Skin epidermis (tissue), 12 donors: Measurements from ENCODE around the gene COL2A1.

Experiments
- H3K27ac ChIP-seq, 21 experiments: fragments of 200-600 bp; sonication (generic) in 11 of 21; one replicate each; pipeline ENCODE4 v1.5.0; 2020; ENCODE audit warnings: mild to moderate bottlenecking in 3 of 21, inconsistent platforms in 2 of 21, moderate library complexity in 2 of 21
- H3K4me3 ChIP-seq, 7 experiments: fragments of 200-600 bp; sonication (generic) in 2 of 7; one replicate each; pipeline ENCODE4 v1.5.0; 2020; ENCODE audit warnings: inconsistent platforms in 2 of 7, mild to moderate bottlenecking in 2 of 7, moderate library complexity in 1 of 7

Gene COL2A1

GRCh38 chr12:47938594-47938993 is 65.7 kb downstream of the COL2A1 start:
- no peak overlapping the region for H3K27ac ChIP-seq
- no peak overlapping the region for H3K4me3 ChIP-seq

- H3K4me3 ChIP-seq = no peak overlapping the region
- no peak overlapping the region for H3K27ac ChIP-seq
Measured at GRCh38 chr12:47938093-47938492, 66.2 kb downstream of the COL2A1 start.

- Histone ChIP-seq H3K4me3 (no peak overlapping the region), H3K27ac (peak overlapping the region in 1 of 21 experiments; percentile 17)
Measured at GRCh38 chr12:47935184-47935583, 69.1 kb downstream of the COL2A1 start.

GRCh38 chr12:47931187-47931586 is 73.1 kb downstream of the COL2A1 start:
- Histone ChIP-seq H3K27ac (no peak overlapping the region), H3K4me3 (no peak overlapping the region)

GRCh38 chr12:47930634-47931033 is 73.6 kb downstream of the COL2A1 start:
- no peak overlapping the region for H3K27ac ChIP-seq
- no peak overlapping the region for H3K4me3 ChIP-seq

GRCh38 chr12:47927346-47927745 is 76.9 kb downstream of the COL2A1 start:
- Histone ChIP-seq H3K27ac (no peak overlapping the region), H3K4me3 (no peak overlapping the region)
